Peyer's patch (tissue), 4 donors: ENCODE measurements around the gene PALLD.

Source experiments
- CTCF ChIP-seq, 6 experiments: fragments of 450-650 bp in 4 of 6; fragments of 200-600 bp in 2 of 6; sonication (generic) in 1 of 6; IDR thresholded peaks; one replicate each; pipeline ENCODE4 v1.5.1; 2017 to 2019; ENCODE audit warnings: antibody characterized with exemption in 6 of 6, mild to moderate bottlenecking in 3 of 6, moderate library complexity in 1 of 6
- POLR2A ChIP-seq, 2 donors: fragments of 450-650 bp; IDR thresholded peaks; one replicate each; pipeline ENCODE4 v1.5.1; 2017; ENCODE audit warnings: antibody characterized with exemption in 2 of 2, mild to moderate bottlenecking in 2 of 2, moderate library complexity in 2 of 2

- TF ChIP-seq CTCF (IDR thresholded peaks at IDR 0.05) (no peak), POLR2A (IDR thresholded peaks at IDR 0.05) (no peak)
Measured at GRCh38 chr4:168707205-168707604, 210.4 kb downstream of the PALLD start.
